Measurements from ENCODE around the gene GSK3A. TPM values are rescaled to one million over a fixed set of nuclear protein-coding genes. Genes with fewer than 3 reads are reported as not detected.

Gene GSK3A
- total and polyA plus RNA-seq, 2 experiments from 2014 or later, result 17.7 to 40.7 TPM

DNA sequence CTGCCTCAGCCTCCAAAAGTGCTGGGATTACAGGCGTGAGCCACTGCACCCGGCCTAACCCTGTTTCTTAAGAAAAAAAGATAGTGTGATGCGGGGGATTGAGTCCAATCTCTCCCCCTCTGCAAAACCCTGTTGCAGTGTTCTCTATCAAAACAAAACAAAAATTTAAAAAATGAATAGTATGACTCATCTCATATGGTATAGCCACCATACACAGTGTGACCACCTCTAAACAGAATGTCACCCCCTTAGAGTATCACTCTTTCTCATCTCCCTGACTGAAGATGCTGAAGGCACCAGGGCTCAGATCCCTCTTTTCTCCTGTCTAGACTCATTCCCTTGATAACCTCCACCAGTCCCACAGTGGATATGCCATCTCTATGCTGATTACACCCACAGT, 19.4 kb upstream of the GSK3A start:
- Mint-ChIP-seq H3K27me3 (ENCODE audit: insufficient read depth, low read depth, poor library complexity) (peaks cover 14% of the 10 kb centered on the region), H3K4me3 (no peak overlapping the region), H3K4me1 (peaks cover under 1% of the 10 kb centered on the region), H3K36me3 (ENCODE audit: low read depth) (no peaks in the 10 kb centered on the region; the same call in 2 of the 3 replicates), H3K27ac (no peak overlapping the region), H3K9me3 (no peaks in the 10 kb centered on the region; the same call in 2 of the 3 replicates)
- Histone ChIP-seq H3K36me3 (ENCODE audit: insufficient read depth) (no peaks in the 10 kb centered on the region), H3K27ac (ENCODE audit: low read depth) (no peak overlapping the region), H3K4me1 (ENCODE audit: insufficient read depth) (0 out of 2 replicates have a peak, but pooled peaks cover 1% of the 10 kb centered on the region), H3K27me3 (ENCODE audit: insufficient read depth) (peaks cover 10% of the 10 kb centered on the region), H3F3A (replicated peaks; ENCODE audit: low read depth) (peaks cover 3% of the 10 kb centered on the region), H2AFZ (no peak overlapping the region), H4K20me1 (replicated peaks; ENCODE audit: insufficient read depth) (no peaks in the 10 kb centered on the region), H3K9me2 (ENCODE audit: insufficient read depth) (no peaks in the 10 kb centered on the region), H3K4me2 (no peak overlapping the region), H3K4me3 (no peak overlapping the region), H3K79me2 (replicated peaks; ENCODE audit: insufficient read depth) (no peaks in the 10 kb centered on the region)
- ATAC-seq (no peak), DNase-seq (ENCODE audit: low spot score) (no peak)
- no peak for TF ChIP-seq ZNF114 (CRISPR knock-in tag; IDR thresholded peaks at IDR 0.05)
- TF ChIP-seq NANOG (IDR thresholded peaks at IDR 0.05; ENCODE audit: borderline replicate concordance), result no peak
- TF ChIP-seq EZH2phosphoT487 (IDR thresholded peaks at IDR 0.05; ENCODE audit: unreplicated experiment), result no peak
- no peak for TF ChIP-seq REST (IDR thresholded peaks at IDR 0.05; ENCODE audit: unreplicated experiment)
- TF ChIP-seq, protein P1, sequence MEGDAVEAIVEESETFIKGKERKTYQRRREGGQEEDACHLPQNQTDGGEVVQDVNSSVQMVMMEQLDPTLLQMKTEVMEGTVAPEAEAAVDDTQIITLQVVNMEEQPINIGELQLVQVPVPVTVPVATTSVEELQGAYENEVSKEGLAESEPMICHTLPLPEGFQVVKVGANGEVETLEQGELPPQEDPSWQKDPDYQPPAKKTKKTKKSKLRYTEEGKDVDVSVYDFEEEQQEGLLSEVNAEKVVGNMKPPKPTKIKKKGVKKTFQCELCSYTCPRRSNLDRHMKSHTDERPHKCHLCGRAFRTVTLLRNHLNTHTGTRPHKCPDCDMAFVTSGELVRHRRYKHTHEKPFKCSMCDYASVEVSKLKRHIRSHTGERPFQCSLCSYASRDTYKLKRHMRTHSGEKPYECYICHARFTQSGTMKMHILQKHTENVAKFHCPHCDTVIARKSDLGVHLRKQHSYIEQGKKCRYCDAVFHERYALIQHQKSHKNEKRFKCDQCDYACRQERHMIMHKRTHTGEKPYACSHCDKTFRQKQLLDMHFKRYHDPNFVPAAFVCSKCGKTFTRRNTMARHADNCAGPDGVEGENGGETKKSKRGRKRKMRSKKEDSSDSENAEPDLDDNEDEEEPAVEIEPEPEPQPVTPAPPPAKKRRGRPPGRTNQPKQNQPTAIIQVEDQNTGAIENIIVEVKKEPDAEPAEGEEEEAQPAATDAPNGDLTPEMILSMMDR (conservative IDR thresholded peaks at IDR 0.05; ENCODE audit: low read depth in 2 of 2), result no peak
- TF ChIP-seq ZNF331 (CRISPR knock-in tag; IDR thresholded peaks at IDR 0.05; ENCODE audit: low read depth), result no peak
- TF ChIP-seq CREB1 (CRISPR knock-in tag; IDR thresholded peaks at IDR 0.05; ENCODE audit: low read depth), result no peak
- TF ChIP-seq EZH2 (IDR thresholded peaks at IDR 0.05; ENCODE audit: low read depth, unreplicated experiment), result no peak
- no peak for TF ChIP-seq ETS1 (IDR thresholded peaks at IDR 0.05)
- TF ChIP-seq STAT1 (IDR thresholded peaks at IDR 0.05; ENCODE audit: unreplicated experiment), result no peak
- TF ChIP-seq, protein P2, sequence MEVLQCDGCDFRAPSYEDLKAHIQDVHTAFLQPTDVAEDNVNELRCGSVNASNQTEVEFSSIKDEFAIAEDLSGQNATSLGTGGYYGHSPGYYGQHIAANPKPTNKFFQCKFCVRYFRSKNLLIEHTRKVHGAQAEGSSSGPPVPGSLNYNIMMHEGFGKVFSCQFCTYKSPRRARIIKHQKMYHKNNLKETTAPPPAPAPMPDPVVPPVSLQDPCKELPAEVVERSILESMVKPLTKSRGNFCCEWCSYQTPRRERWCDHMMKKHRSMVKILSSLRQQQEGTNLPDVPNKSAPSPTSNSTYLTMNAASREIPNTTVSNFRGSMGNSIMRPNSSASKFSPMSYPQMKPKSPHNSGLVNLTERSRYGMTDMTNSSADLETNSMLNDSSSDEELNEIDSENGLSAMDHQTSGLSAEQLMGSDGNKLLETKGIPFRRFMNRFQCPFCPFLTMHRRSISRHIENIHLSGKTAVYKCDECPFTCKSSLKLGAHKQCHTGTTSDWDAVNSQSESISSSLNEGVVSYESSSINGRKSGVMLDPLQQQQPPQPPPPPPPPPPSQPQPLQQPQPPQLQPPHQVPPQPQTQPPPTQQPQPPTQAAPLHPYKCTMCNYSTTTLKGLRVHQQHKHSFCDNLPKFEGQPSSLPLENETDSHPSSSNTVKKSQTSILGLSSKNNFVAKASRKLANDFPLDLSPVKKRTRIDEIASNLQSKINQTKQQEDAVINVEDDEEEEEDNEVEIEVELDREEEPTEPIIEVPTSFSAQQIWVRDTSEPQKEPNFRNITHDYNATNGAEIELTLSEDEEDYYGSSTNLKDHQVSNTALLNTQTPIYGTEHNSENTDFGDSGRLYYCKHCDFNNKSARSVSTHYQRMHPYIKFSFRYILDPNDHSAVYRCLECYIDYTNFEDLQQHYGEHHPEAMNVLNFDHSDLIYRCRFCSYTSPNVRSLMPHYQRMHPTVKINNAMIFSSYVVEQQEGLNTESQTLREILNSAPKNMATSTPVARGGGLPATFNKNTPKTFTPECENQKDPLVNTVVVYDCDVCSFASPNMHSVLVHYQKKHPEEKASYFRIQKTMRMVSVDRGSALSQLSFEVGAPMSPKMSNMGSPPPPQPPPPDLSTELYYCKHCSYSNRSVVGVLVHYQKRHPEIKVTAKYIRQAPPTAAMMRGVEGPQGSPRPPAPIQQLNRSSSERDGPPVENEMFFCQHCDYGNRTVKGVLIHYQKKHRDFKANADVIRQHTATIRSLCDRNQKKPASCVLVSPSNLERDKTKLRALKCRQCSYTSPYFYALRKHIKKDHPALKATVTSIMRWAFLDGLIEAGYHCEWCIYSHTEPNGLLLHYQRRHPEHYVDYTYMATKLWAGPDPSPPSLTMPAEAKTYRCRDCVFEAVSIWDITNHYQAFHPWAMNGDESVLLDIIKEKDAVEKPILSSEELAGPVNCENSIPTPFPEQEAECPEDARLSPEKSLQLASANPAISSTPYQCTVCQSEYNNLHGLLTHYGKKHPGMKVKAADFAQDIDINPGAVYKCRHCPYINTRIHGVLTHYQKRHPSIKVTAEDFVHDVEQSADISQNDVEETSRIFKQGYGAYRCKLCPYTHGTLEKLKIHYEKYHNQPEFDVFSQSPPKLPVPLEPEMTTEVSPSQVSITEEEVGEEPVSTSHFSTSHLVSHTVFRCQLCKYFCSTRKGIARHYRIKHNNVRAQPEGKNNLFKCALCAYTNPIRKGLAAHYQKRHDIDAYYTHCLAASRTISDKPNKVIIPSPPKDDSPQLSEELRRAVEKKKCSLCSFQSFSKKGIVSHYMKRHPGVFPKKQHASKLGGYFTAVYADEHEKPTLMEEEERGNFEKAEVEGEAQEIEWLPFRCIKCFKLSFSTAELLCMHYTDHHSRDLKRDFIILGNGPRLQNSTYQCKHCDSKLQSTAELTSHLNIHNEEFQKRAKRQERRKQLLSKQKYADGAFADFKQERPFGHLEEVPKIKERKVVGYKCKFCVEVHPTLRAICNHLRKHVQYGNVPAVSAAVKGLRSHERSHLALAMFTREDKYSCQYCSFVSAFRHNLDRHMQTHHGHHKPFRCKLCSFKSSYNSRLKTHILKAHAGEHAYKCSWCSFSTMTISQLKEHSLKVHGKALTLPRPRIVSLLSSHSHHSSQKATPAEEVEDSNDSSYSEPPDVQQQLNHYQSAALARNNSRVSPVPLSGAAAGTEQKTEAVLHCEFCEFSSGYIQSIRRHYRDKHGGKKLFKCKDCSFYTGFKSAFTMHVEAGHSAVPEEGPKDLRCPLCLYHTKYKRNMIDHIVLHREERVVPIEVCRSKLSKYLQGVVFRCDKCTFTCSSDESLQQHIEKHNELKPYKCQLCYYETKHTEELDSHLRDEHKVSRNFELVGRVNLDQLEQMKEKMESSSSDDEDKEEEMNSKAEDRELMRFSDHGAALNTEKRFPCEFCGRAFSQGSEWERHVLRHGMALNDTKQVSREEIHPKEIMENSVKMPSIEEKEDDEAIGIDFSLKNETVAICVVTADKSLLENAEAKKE (CRISPR knock-in tag; IDR thresholded peaks at IDR 0.05), result no peak
- no peak for TF ChIP-seq POLR2AphosphoS5 (IDR thresholded peaks at IDR 0.05; ENCODE audit: low read depth)
- TF ChIP-seq JUNB (IDR thresholded peaks at IDR 0.05; ENCODE audit: unreplicated experiment), result no peak
